DOHH2 (cell line): Measurements from ENCODE around the gene ZNF276.

ENCODE experiments used
- H3F3A ChIP-seq: fragments of 200-600 bp; sonication (generic), shearing (Covaris generic); 2 replicates; pipeline ENCODE4 v1.6.0; 2016; ENCODE audit warnings: antibody characterized with exemption, mild to moderate bottlenecking; ENCODE audit not compliant: control insufficient read depth, insufficient read depth
- H3K27ac ChIP-seq: fragments of 200-600 bp; sonication (generic); 2 replicates; pipeline ENCODE4 v1.5.1; 2014; ENCODE audit warnings: low read depth, mild to moderate bottlenecking, low read length, moderate library complexity
- H3K27me3 ChIP-seq: fragments of 200-600 bp; sonication (generic); 2 replicates; pipeline ENCODE4 v1.6.1; 2014; ENCODE audit warnings: mild to moderate bottlenecking, low read length, mixed read lengths; ENCODE audit not compliant: control insufficient read depth
- H3K36me3 ChIP-seq: fragments of 200-600 bp; sonication (generic); 2 replicates; pipeline ENCODE4 v1.6.1; 2014; ENCODE audit warnings: mild to moderate bottlenecking, low read length, moderate library complexity, mixed read lengths; ENCODE audit not compliant: control insufficient read depth
- H3K4me1 ChIP-seq: fragments of 200-600 bp; sonication (generic); 2 replicates; pipeline ENCODE4 v1.6.1; 2014; ENCODE audit warnings: mild to moderate bottlenecking, low read length, mixed read lengths; ENCODE audit not compliant: control insufficient read depth
- H3K4me2 ChIP-seq: fragments of 200-600 bp; sonication (generic); 2 replicates; pipeline ENCODE4 v1.6.0; 2014; ENCODE audit warnings: mild to moderate bottlenecking, low read length, moderate library complexity
- H3K4me3 ChIP-seq: fragments of 200-600 bp; sonication (generic); 2 replicates; pipeline ENCODE4 v1.5.1; 2014; ENCODE audit warnings: mild to moderate bottlenecking, low read length, mixed read lengths
- H3K79me2 ChIP-seq: fragments of 200-600 bp; sonication (generic); 2 replicates; pipeline ENCODE4 v1.6.1; 2014; ENCODE audit warnings: mild to moderate bottlenecking, low read length, mixed read lengths; ENCODE audit not compliant: control insufficient read depth
- H3K9me2 ChIP-seq: fragments of 200-600 bp; sonication (generic); replicated peaks from 2 replicates; pipeline ENCODE4 v1.6.1; 2014; ENCODE audit warnings: mild to moderate bottlenecking, low read length, mixed read lengths; ENCODE audit not compliant: control insufficient read depth
- H3K9me3 ChIP-seq: fragments of 200-600 bp; sonication (generic); 2 replicates; pipeline ENCODE4 v1.6.1; 2014; ENCODE audit warnings: antibody characterized with exemption, low read length, mixed read lengths; ENCODE audit not compliant: control insufficient read depth, insufficient read depth
- H4K20me1 ChIP-seq: fragments of 200-600 bp; sonication (generic); 2 replicates; pipeline ENCODE4 v1.6.0; 2014; ENCODE audit warnings: low read depth, mild to moderate bottlenecking, antibody characterized with exemption, low read length, moderate library complexity; ENCODE audit not compliant: control insufficient read depth, insufficient read depth
- CTCF ChIP-seq: fragments of 200-600 bp; sonication (generic); IDR thresholded peaks from one replicate; pipeline ENCODE4 v1.5.1; 2014; ENCODE audit warnings: antibody characterized with exemption, mild to moderate bottlenecking, low read depth, low read length; ENCODE audit not compliant: poor library complexity, severe bottlenecking
- EZH2phosphoT487 ChIP-seq: fragments of 200-600 bp; sonication (generic); IDR thresholded peaks from 2 replicates; pipeline ENCODE4 v1.6.1; 2017; ENCODE audit warnings: borderline replicate concordance, mild to moderate bottlenecking, antibody characterized with exemption, low read length, moderate library complexity, mixed read lengths

ZNF276 gene

GRCh38 chr16:89700649-89701424 is 20.5 kb upstream of the ZNF276 start:
- Histone ChIP-seq H3F3A (peaks cover 5% of the 10 kb centered on the region; the same call in 1 of the 2 replicates), H3K79me2 (no peaks in the 10 kb centered on the region), H3K27ac (peak overlapping the region; percentile 36), H4K20me1 (no peaks in the 10 kb centered on the region; the same call in 1 of the 2 replicates), H3K36me3 (peaks cover 11% of the 10 kb centered on the region), H3K27me3 (no peaks in the 10 kb centered on the region), H3K4me3 (peak overlapping the region; percentile 93), H3K4me2 (peak overlapping the region; percentile 90), H3K9me2 (no peaks in the 10 kb centered on the region), H3K4me1 (peaks cover 34% of the 10 kb centered on the region), H3K9me3 (no peaks in the 10 kb centered on the region)
- TF ChIP-seq EZH2phosphoT487 (no peak), CTCF (peak; percentile 40)

DNA sequence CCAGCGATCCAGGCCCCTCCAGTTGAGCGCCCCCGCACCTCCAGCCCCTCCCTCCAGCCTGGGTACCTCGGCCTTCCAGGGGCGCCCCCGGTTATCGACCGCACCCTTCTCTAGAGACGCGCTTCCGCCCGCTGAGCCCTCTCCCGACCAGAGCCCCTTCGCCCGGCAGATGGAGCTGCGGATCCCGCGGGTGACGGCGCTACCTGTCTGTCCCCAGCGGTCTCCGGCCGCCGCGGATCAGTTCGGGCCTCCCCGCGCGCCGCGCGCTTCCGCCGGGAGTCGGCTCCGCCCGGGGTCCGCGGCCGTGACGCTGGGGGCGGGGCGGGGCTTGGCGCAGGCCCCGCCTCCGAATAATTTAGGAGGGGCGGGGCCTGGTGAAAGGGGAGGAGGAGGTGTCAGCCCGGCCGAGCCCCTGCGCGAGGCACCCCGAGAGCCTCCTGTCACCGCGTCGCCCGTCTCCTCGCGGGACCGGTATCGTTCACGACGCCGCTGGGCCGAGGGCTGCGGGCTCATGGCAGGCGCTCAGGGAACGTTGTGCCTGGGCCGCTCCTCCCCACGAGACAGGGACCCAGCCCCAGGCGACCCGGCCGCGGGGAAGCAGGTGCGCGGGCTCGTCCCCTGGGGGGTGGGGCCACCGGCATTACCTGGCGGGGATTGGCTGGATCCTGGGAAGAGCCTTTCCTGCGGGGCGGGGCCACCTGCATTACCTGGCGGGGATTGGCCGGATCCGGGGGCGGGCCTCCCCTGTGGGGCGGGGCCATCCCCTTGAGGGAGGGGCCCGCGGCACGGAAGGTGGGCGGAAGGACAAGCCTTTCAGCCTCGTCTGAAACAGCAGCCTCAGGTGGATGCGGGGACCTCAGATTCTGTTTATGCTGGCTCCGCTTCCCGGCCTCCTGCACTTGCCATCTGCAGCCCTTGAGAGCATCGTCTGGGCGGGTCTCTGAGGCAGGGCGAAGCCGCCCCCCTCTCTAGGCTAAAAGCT is 19.6 kb upstream of the ZNF276 start, which contains the start of gene SPATA2L:
SPATA2L (minus strand) TSS at position 281 of the 982 bp plus-strand sequence. CDS start 473 bp downstream, outside the sequence.
- Histone ChIP-seq H3K4me3 (peak within 1 kb of the TSS; percentile 93), H3K4me1 (peaks cover 29% of the 10 kb centered on the region), H3K9me2 (no peaks in the 10 kb centered on the region), H3K79me2 (no peaks in the 10 kb centered on the region), H3K36me3 (peaks cover 4% of the 10 kb centered on the region; the same call in 1 of the 2 replicates), H3K27me3 (no peaks in the 10 kb centered on the region), H3K27ac (peak within 1 kb of the TSS; percentile 36), H3K4me2 (peak within 1 kb of the TSS; percentile 90), H3F3A (peaks cover 5% of the 10 kb centered on the region; the same call in 1 of the 2 replicates), H3K9me3 (no peaks in the 10 kb centered on the region), H4K20me1 (no peaks in the 10 kb centered on the region; the same call in 1 of the 2 replicates)
- TF ChIP-seq EZH2phosphoT487 (no peak), CTCF (no peak)

DNA sequence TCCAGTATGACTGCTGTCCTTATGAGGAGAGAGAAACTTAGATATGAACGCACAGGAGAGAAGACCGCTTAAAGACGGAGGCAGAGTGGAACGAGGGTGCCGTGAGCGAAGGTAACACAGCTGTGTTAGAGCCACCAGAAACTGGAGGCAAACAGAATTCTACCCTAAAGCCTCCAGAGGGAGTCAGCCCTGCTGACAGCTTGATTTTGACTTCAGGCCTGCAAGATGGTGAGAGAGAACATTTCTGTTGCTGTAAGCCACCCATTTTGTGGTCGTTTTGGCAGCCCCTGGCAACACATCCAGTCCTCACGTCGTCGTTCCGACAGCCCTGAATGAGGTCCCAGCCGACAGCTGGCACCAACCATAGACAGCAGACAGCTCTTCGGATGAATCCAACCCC is 17.1 kb upstream of the ZNF276 start:
- no peaks in the 10 kb centered on the region; the same call in 1 of the 2 replicates for H4K20me1 ChIP-seq
- H3K4me3 ChIP-seq = no peak overlapping the region
- 0 out of 2 replicates have a peak, but pooled peaks cover 1% of the 10 kb centered on the region for H3F3A ChIP-seq
- no peaks in the 10 kb centered on the region for H3K36me3 ChIP-seq
- H3K79me2 ChIP-seq = no peaks in the 10 kb centered on the region
- TF ChIP-seq EZH2phosphoT487 (no peak), CTCF (no peak)
- no peaks in the 10 kb centered on the region for H3K9me2 ChIP-seq
- H3K4me1 ChIP-seq = peaks cover 27% of the 10 kb centered on the region
- H3K9me3 ChIP-seq = no peaks in the 10 kb centered on the region
- no peak overlapping the region for H3K27ac ChIP-seq
- H3K27me3 ChIP-seq = no peaks in the 10 kb centered on the region
- no peak overlapping the region for H3K4me2 ChIP-seq
